ENCODE results near the gene GULP1. TPM values are rescaled to one million over a fixed set of nuclear protein-coding genes. Genes with fewer than 3 reads are reported as not detected.

GULP1 gene
- total RNA-seq, 1 donor from 2014 or later = 49.0 TPM

DNA sequence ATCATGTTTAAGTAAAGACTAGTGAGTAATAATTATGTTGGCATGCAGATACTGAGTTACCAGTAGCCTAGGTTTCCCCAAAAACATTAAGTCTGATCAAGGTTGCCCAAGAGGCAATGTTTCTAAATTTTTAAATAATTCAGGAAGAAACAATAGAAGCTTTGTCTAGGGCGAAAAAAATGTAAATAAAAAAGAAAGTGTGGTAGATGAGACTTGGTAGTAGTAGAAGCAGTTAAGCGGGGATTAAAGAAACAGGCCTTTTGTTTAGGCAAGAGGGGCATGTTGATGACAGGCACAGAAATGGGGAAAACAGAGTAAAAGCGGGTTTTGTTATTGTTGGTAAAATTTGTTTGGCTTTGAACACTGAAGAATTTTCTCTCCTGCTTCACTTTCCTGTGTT is 97.2 kb downstream of the GULP1 start:
- TF ChIP-seq, protein P1, sequence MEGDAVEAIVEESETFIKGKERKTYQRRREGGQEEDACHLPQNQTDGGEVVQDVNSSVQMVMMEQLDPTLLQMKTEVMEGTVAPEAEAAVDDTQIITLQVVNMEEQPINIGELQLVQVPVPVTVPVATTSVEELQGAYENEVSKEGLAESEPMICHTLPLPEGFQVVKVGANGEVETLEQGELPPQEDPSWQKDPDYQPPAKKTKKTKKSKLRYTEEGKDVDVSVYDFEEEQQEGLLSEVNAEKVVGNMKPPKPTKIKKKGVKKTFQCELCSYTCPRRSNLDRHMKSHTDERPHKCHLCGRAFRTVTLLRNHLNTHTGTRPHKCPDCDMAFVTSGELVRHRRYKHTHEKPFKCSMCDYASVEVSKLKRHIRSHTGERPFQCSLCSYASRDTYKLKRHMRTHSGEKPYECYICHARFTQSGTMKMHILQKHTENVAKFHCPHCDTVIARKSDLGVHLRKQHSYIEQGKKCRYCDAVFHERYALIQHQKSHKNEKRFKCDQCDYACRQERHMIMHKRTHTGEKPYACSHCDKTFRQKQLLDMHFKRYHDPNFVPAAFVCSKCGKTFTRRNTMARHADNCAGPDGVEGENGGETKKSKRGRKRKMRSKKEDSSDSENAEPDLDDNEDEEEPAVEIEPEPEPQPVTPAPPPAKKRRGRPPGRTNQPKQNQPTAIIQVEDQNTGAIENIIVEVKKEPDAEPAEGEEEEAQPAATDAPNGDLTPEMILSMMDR (conservative IDR thresholded peaks at IDR 0.05) = no peak
- no peak overlapping the region for H3K27ac Mint-ChIP-seq
- no peak overlapping the region for H3K4me3 Mint-ChIP-seq
- no peak for DNase-seq (ENCODE audit: extremely low spot score, unreplicated experiment)
- no peaks in the 10 kb centered on the region for H3K27me3 Mint-ChIP-seq
- H3K4me1 Mint-ChIP-seq (ENCODE audit: unreplicated experiment) = no peaks in the 10 kb centered on the region
- peaks cover 47% of the 10 kb centered on the region for H3K36me3 Mint-ChIP-seq
- peaks cover 29% of the 10 kb centered on the region for H3K9me3 Mint-ChIP-seq

DNA sequence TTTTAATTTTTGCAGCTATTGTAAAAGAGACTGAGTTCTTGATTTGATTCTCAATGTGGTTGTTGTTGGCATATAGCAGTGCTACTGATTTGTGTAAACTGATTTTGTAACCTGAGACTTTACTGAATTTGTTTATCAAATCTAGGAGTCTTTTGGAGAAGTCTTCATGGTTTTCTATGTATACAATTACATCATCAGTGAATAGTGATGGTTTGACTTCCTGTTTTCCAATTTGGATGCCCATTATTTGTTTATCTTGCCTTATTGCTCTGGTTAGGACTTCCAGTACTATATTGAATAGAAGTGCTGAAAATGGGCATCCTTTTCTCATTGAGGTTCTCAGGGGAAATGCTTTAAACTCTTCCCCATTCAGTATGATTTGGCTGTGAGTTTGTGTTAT is 99.7 kb downstream of the GULP1 start:
- DNase-seq (ENCODE audit: extremely low spot score, unreplicated experiment) = no peak
- peaks cover 16% of the 10 kb centered on the region for H3K9me3 Mint-ChIP-seq
- TF ChIP-seq, protein P1 (conservative IDR thresholded peaks at IDR 0.05) = no peak
- H3K36me3 Mint-ChIP-seq = peaks cover 31% of the 10 kb centered on the region
- H3K4me1 Mint-ChIP-seq (ENCODE audit: unreplicated experiment) = peaks cover 4% of the 10 kb centered on the region
- no peak overlapping the region for H3K27ac Mint-ChIP-seq
- H3K4me3 Mint-ChIP-seq = no peak overlapping the region
- no peaks in the 10 kb centered on the region for H3K27me3 Mint-ChIP-seq

GRCh38 chr2:188394931-188395472 is 103.3 kb downstream of the GULP1 start:
- TF ChIP-seq, protein P1 (conservative IDR thresholded peaks at IDR 0.05) = no peak
- no peak for DNase-seq (ENCODE audit: extremely low spot score, unreplicated experiment)
- peaks cover 16% of the 10 kb centered on the region for H3K9me3 Mint-ChIP-seq
- H3K27me3 Mint-ChIP-seq = no peaks in the 10 kb centered on the region
- no peak overlapping the region for H3K27ac Mint-ChIP-seq
- peaks cover 12% of the 10 kb centered on the region for H3K4me1 Mint-ChIP-seq (ENCODE audit: unreplicated experiment)
- peaks cover 34% of the 10 kb centered on the region for H3K36me3 Mint-ChIP-seq
- no peak overlapping the region for H3K4me3 Mint-ChIP-seq

DNA sequence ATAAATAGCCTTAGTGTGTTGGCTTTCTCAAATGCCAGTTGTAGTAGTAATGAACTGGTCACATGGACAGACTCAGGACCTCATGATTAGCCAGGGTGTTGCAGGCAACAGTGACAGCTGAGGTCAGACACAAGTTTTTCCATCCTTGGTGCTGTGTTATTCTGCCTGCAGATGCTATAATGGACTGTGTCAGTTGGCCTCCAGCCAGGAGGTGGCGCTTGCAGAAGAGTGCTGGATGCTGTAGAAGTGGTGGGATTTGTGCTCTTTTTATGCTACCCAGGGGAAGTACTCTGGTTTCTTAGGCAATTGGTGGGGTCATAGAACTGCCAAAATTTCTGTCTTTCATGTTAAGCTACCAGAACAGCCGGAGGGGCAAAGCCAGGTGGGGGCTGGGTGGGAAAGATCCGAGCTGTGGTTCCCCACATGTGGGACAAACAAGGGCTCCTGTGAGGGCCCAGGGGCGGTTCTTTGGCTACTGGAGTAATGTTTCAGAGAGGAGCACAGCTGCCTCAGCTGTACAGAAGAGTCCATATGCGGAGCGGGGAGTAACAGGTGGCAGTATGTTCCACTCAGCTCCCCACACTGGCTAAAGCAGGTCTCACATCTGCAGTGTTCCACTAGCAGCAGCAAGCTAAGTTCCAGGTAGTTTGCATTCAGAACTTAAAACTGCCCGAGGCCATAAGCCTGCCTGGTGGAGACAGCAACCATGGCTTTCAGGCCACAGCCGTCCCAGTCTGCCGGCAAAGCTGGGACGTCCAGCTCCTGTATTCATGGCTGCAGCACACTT is 104.4 kb downstream of the GULP1 start:
- Mint-ChIP-seq H3K4me3 (no peak overlapping the region), H3K27ac (no peak overlapping the region), H3K27me3 (no peaks in the 10 kb centered on the region), H3K36me3 (peaks cover 31% of the 10 kb centered on the region), H3K4me1 (ENCODE audit: unreplicated experiment) (peaks cover 12% of the 10 kb centered on the region), H3K9me3 (peaks cover 16% of the 10 kb centered on the region)
- DNase-seq (ENCODE audit: extremely low spot score, unreplicated experiment) = no peak
- TF ChIP-seq, protein P1 (conservative IDR thresholded peaks at IDR 0.05) = no peak

DNA sequence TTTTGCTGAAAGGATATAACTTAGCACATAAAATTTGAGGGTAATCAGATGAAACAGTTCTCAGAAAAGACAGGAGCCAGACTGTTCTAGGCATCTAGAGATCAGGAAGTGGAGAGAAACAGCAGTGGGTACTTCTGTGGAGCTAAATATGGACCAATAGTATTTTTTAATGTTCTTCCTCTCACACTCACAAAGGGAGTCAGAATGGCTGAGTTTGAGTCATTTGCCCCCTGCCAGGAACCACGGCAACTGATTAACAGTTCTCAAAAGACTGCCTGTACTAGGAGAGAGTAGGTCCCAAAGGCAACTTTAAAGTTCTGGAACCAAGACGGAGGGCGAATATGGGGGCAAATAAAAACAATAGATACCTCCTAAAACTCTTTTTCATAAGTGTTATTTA is 107.5 kb downstream of the GULP1 start:
- H3K4me3 Mint-ChIP-seq = no peak overlapping the region
- no peaks in the 10 kb centered on the region for H3K27me3 Mint-ChIP-seq
- TF ChIP-seq, protein P1 (conservative IDR thresholded peaks at IDR 0.05) = no peak
- peaks cover 12% of the 10 kb centered on the region for H3K4me1 Mint-ChIP-seq (ENCODE audit: unreplicated experiment)
- H3K36me3 Mint-ChIP-seq = peaks cover 24% of the 10 kb centered on the region
- DNase-seq (ENCODE audit: extremely low spot score, unreplicated experiment) = no peak
- no peaks in the 10 kb centered on the region for H3K9me3 Mint-ChIP-seq
- H3K27ac Mint-ChIP-seq = no peak overlapping the region

All from type B pancreatic cell (in vitro differentiated cells).